H9 (cell line): ENCODE results near the gene STRADA. TPM values are rescaled to one million over a fixed set of nuclear protein-coding genes. Genes with fewer than 3 reads are reported as not detected.
A peak's percentile ranks its signal among the peaks of the same experiment; 100 is the strongest.

Experiments used
- DNase-seq: peaks from one replicate; pipeline ENCODE4 v3.0.0-alpha.2; 2017
- H2AFZ ChIP-seq: one replicate; pipeline ENCODE4 v1.6.1; 2013; ENCODE audit warnings: mild to moderate bottlenecking, low read length, control low read depth, moderate library complexity
- H2AK5ac ChIP-seq: 2 replicates; pipeline ENCODE4 v1.6.1; 2013; ENCODE audit warnings: low read length, control low read depth, mixed read lengths; ENCODE audit not compliant: insufficient read length
- H2BK120ac ChIP-seq: one replicate; pipeline ENCODE4 v1.6.1; 2013; ENCODE audit warnings: low read depth, mild to moderate bottlenecking, low read length, control low read depth, inconsistent platforms; ENCODE audit not compliant: poor library complexity, severe bottlenecking
- H2BK12ac ChIP-seq: 2 replicates; pipeline ENCODE4 v1.6.1; 2013; ENCODE audit warnings: low read length, control low read depth, mixed read lengths, low read depth; ENCODE audit not compliant: insufficient read length
- H2BK15ac ChIP-seq: 2 replicates; pipeline ENCODE4 v1.6.1; 2013; ENCODE audit warnings: low read depth, low read length, control low read depth
- H2BK20ac ChIP-seq: one replicate; pipeline ENCODE4 v1.6.1; 2013; ENCODE audit warnings: low read depth, mild to moderate bottlenecking, low read length, control low read depth, inconsistent platforms; ENCODE audit not compliant: poor library complexity, severe bottlenecking
- H2BK5ac ChIP-seq: 2 replicates; pipeline ENCODE4 v1.6.1; 2013; ENCODE audit warnings: low read length, control low read depth, mixed read lengths; ENCODE audit not compliant: insufficient read length
- H3K14ac ChIP-seq: 2 replicates; pipeline ENCODE4 v1.6.1; 2013; ENCODE audit warnings: low read length, control low read depth; ENCODE audit not compliant: insufficient read depth
- H3K18ac ChIP-seq: 2 replicates; pipeline ENCODE4 v1.6.1; 2013; ENCODE audit warnings: low read depth, mild to moderate bottlenecking, mixed read lengths, low read length, control low read depth; ENCODE audit not compliant: insufficient read length
- H3K23ac ChIP-seq: 2 replicates; pipeline ENCODE4 v1.6.1; 2013; ENCODE audit warnings: low read length, control low read depth, mixed read lengths, low read depth; ENCODE audit not compliant: insufficient read length
- H3K23me2 ChIP-seq: 2 replicates; pipeline ENCODE4 v1.6.1; 2013; ENCODE audit warnings: low read depth, mild to moderate bottlenecking, mixed read lengths, low read length, control low read depth; ENCODE audit not compliant: insufficient read length, poor library complexity, severe bottlenecking
- H3K27ac ChIP-seq: 2 replicates; pipeline ENCODE4 v1.5.1; 2013; ENCODE audit warnings: low read length, control low read depth, mixed read lengths, low read depth; ENCODE audit not compliant: insufficient read length
- H3K27me3 ChIP-seq: 2 replicates; pipeline ENCODE4 v1.6.1; 2013; ENCODE audit warnings: low read length, control low read depth, inconsistent platforms; ENCODE audit not compliant: insufficient read depth
- H3K4ac ChIP-seq: 2 replicates; pipeline ENCODE4 v1.6.1; 2013; ENCODE audit warnings: low read depth, mild to moderate bottlenecking, control low read depth, inconsistent platforms, low read length, moderate library complexity
- H3K4me1 ChIP-seq: 2 replicates; pipeline ENCODE4 v1.6.1; 2013; ENCODE audit warnings: low read length, control low read depth, inconsistent platforms; ENCODE audit not compliant: insufficient read depth
- H3K4me2 ChIP-seq: 2 replicates; pipeline ENCODE4 v1.6.1; 2013; ENCODE audit warnings: low read length, control low read depth, mixed read lengths; ENCODE audit not compliant: insufficient read length, insufficient read depth
- H3K56ac ChIP-seq: 2 replicates; pipeline ENCODE4 v1.6.1; 2013; ENCODE audit warnings: low read depth, mild to moderate bottlenecking, mixed read lengths, low read length, control low read depth; ENCODE audit not compliant: insufficient read length
- H3K79me1 ChIP-seq: 2 replicates; pipeline ENCODE4 v1.6.1; 2013; ENCODE audit warnings: low read depth, mild to moderate bottlenecking, moderate library complexity, low read length, control low read depth, inconsistent platforms; ENCODE audit not compliant: insufficient read depth, poor library complexity, severe bottlenecking
- H3K79me2 ChIP-seq: 2 replicates; pipeline ENCODE4 v1.6.1; 2013; ENCODE audit warnings: low read length, control low read depth, inconsistent platforms; ENCODE audit not compliant: insufficient read depth
- H3K9ac ChIP-seq: 2 replicates; pipeline ENCODE4 v1.6.1; 2013; ENCODE audit warnings: low read length, control low read depth, mixed read lengths; ENCODE audit not compliant: insufficient read length; ENCODE audit errors: extremely low read depth
- H3K9me3 ChIP-seq: one replicate; pipeline ENCODE4 v1.6.1; 2013; ENCODE audit warnings: low read depth, low read length, inconsistent platforms; ENCODE audit not compliant: control insufficient read depth
- H3T11ph ChIP-seq: one replicate; pipeline ENCODE4 v1.6.1; 2013; ENCODE audit warnings: mild to moderate bottlenecking, low read length, control low read depth, inconsistent platforms
- H4K20me1 ChIP-seq: one replicate; pipeline ENCODE4 v1.6.1; 2013; ENCODE audit not compliant: control insufficient read depth, insufficient read length, insufficient read depth
- H4K5ac ChIP-seq: 2 replicates; pipeline ENCODE4 v1.6.1; 2013; ENCODE audit warnings: low read depth, mild to moderate bottlenecking, mixed read lengths, low read length, control low read depth; ENCODE audit not compliant: insufficient read length
- H4K8ac ChIP-seq: replicated peaks from 2 replicates; pipeline ENCODE4 v1.6.1; 2013; ENCODE audit warnings: low read length, control low read depth, mixed read lengths, low read depth; ENCODE audit not compliant: insufficient read length
- H4K91ac ChIP-seq: 2 replicates; pipeline ENCODE4 v1.6.1; 2013; ENCODE audit warnings: low read depth, mild to moderate bottlenecking, moderate library complexity, mixed read lengths, low read length, control low read depth; ENCODE audit not compliant: insufficient read length
- H3K27ac Mint-ChIP-seq, 3 experiments: 2 replicates in 2 of 3; 3 replicates in 1 of 3; pipeline ENCODE4 v1.8.0; 2020 to 2021; ENCODE audit warnings: mixed read lengths in 3 of 3, mild to moderate bottlenecking in 1 of 3, moderate library complexity in 1 of 3
- H3K27me3 Mint-ChIP-seq: 2 replicates; pipeline ENCODE4 v1.8.0; 2021; ENCODE audit warnings: low read depth, mild to moderate bottlenecking, moderate library complexity, mixed read lengths
- H3K36me3 Mint-ChIP-seq, 3 experiments: 2 replicates in 2 of 3; 3 replicates in 1 of 3; pipeline ENCODE4 v1.8.0; 2020 to 2021; ENCODE audit warnings: low read depth in 3 of 3, mixed read lengths in 3 of 3; ENCODE audit not compliant: insufficient read depth in 1 of 3
- H3K4me1 Mint-ChIP-seq, 2 experiments: 2 replicates each; pipeline ENCODE4 v1.8.0; 2020; ENCODE audit warnings: mixed read lengths in 2 of 2
- H3K4me3 Mint-ChIP-seq, 2 experiments: 2 replicates in 1 of 2; 3 replicates in 1 of 2; pipeline ENCODE4 v1.8.0; 2020 to 2021; ENCODE audit warnings: mild to moderate bottlenecking in 2 of 2, mixed read lengths in 2 of 2, moderate library complexity in 1 of 2
- H3K9me3 Mint-ChIP-seq, 2 experiments: 2 replicates in 1 of 2; 3 replicates in 1 of 2; pipeline ENCODE4 v1.8.0; 2020; ENCODE audit warnings: mild to moderate bottlenecking in 2 of 2, mixed read lengths in 2 of 2, moderate library complexity in 1 of 2
- WGBS: extraction: QIAGEN DNeasy Blood & Tissue Kit; methylation state at CpG from one replicate; pipeline ENCODE4 v1.1.7; 2013; ENCODE audit warnings: missing lambda C conversion rate, low lambda C conversion rate, mixed read lengths; ENCODE audit not compliant: insufficient read length; ENCODE audit errors: extremely low coverage; 5-methylcytosine and 5-hydroxymethylcytosine counted together
- total RNA-seq: library from RNA; stranded (reverse); gene quantifications from 2 replicates; pipeline ENCODE4 v1.2.1, GENCODE V29; 2021
- TF ChIP-seq, protein P1 (sequence below): fragments of 200-600 bp; sonication (generic); conservative IDR thresholded peaks from 3 replicates; pipeline ENCODE4 v1.8.0; 2021; ENCODE audit warnings: antibody characterized with exemption, mild to moderate bottlenecking

Gene STRADA
- total RNA-seq, 1 experiment from 2014 or later, result 35.0 TPM

DNA sequence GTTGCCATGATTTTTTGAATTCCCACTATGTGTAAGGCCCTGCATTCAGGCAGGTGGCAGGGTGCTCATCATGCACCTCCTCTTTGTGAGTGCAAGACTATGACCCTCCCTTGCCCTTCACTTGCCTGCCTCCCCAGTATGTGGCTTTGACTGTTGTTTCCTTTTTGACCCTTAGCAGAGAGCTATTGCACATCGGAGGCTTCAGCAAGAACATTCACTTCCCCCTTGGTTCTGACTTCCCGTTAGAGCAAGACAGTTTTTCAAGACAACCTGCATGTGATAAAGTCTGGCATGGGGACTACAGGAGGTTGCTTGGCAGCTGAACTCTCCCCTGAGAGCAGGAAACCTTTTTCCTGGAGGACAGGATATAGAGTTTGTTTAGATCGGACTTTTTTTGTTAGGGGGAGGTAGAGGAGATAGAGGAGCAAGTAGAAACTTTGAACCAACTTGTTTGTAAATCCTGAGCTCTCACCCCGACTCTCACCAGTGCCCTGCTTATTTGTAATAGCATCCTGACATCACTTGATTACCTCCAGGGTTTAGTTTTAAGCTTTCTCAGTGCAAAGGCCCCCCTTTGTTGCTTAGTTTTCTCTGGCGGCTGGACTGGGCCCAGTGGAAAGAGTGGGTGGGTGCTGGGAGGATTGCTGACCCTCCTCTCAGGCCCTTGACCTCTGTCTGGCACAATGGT, 75.9 kb downstream of the STRADA start:
- Histone ChIP-seq H3K9me3 (no peaks in the 10 kb centered on the region), H2BK20ac (no peak overlapping the region), H4K8ac (no peak overlapping the region), H3K4me2 (no peak overlapping the region), H2BK15ac (no peak overlapping the region), H3K4me1 (no peaks in the 10 kb centered on the region), H4K5ac (no peak overlapping the region), H3K23me2 (no peaks in the 10 kb centered on the region), H4K91ac (no peak overlapping the region), H2AFZ (no peak overlapping the region), H3T11ph (no peak overlapping the region), H2BK5ac (no peak overlapping the region), H3K56ac (no peak overlapping the region), H2BK12ac (no peak overlapping the region), H3K4ac (no peak overlapping the region), H3K79me2 (no peaks in the 10 kb centered on the region), H3K14ac (no peak overlapping the region), H3K18ac (no peak overlapping the region), H2AK5ac (no peak overlapping the region), H4K20me1 (no peaks in the 10 kb centered on the region), H3K79me1 (no peaks in the 10 kb centered on the region), H3K23ac (no peak overlapping the region), H2BK120ac (no peak overlapping the region), H3K9ac (no peak overlapping the region), H3K27me3 (no peaks in the 10 kb centered on the region), H3K27ac (no peak overlapping the region)
- peaks cover 2 to 23% (median 14%) of the 10 kb centered on the region in 3 experiments; a peak in 6 of 7 replicates for H3K36me3 Mint-ChIP-seq
- TF ChIP-seq, protein P1, sequence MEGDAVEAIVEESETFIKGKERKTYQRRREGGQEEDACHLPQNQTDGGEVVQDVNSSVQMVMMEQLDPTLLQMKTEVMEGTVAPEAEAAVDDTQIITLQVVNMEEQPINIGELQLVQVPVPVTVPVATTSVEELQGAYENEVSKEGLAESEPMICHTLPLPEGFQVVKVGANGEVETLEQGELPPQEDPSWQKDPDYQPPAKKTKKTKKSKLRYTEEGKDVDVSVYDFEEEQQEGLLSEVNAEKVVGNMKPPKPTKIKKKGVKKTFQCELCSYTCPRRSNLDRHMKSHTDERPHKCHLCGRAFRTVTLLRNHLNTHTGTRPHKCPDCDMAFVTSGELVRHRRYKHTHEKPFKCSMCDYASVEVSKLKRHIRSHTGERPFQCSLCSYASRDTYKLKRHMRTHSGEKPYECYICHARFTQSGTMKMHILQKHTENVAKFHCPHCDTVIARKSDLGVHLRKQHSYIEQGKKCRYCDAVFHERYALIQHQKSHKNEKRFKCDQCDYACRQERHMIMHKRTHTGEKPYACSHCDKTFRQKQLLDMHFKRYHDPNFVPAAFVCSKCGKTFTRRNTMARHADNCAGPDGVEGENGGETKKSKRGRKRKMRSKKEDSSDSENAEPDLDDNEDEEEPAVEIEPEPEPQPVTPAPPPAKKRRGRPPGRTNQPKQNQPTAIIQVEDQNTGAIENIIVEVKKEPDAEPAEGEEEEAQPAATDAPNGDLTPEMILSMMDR, result no peak
- DNase-seq, result no peak
- WGBS, result no CpG with 5 or more reads among the region's 5 CpGs
- no peaks in the 10 kb centered on the region for H3K27me3 Mint-ChIP-seq
- H3K4me3 Mint-ChIP-seq, result no peak overlapping the region
- peak overlapping the region in 2 of 3 experiments; percentile 40 to 76; a peak in 1 of 7 replicates for H3K27ac Mint-ChIP-seq
- no peaks in the 10 kb centered on the region for H3K4me1 Mint-ChIP-seq
- H3K9me3 Mint-ChIP-seq, result no peaks in the 10 kb centered on the region
